ENCODE data around the gene TNFSF12.
A peak's percentile ranks its signal among the peaks of the same experiment; 100 is the strongest.

Gene TNFSF12

GRCh38 chr17:7544911-7545310, 3.9 kb upstream of the TNFSF12 start:
- no peak for DNase-seq (ENCODE audit: low spot score)

GRCh38 chr17:7549401-7550055, 670 bp downstream of the TNFSF12 start:
- DNase-seq (ENCODE audit: low spot score) = no peak

GRCh38 chr17:7550344-7550743, 1.5 kb downstream of the TNFSF12 start:
- no peak for DNase-seq (ENCODE audit: low spot score)

- DNase-seq (ENCODE audit: low spot score) = no peak
Measured at GRCh38 chr17:7551396-7551795, 2.5 kb downstream of the TNFSF12 start.

- DNase-seq (ENCODE audit: low spot score) = no peak
Measured at GRCh38 chr17:7552621-7553051, 3.8 kb downstream of the TNFSF12 start.

- DNase-seq (ENCODE audit: low spot score) = no peak
Measured at GRCh38 chr17:7553356-7553755, 4.5 kb downstream of the TNFSF12 start.

GRCh38 chr17:7555320-7555948, 6.6 kb downstream of the TNFSF12 start:
- DNase-seq (ENCODE audit: low spot score) = no peak

- DNase-seq (ENCODE audit: low spot score) = no peak
Measured at GRCh38 chr17:7556627-7557026, 7.8 kb downstream of the TNFSF12 start.

GRCh38 chr17:7557147-7557764, 8.4 kb downstream of the TNFSF12 start:
- no peak for DNase-seq (ENCODE audit: low spot score)

GRCh38 chr17:7557775-7558543, 9.1 kb downstream of the TNFSF12 start:
- peak; percentile 42 for DNase-seq (ENCODE audit: low spot score)

GRCh38 chr17:7558544-7559319, 9.9 kb downstream of the TNFSF12 start, which contains the start of gene TNFSF13:
TNFSF13 (plus strand) TSS chr17:7558750; CDS start chr17:7559040, 290 bp downstream.
- DNase-seq (ENCODE audit: low spot score) = no peak

- no peak for DNase-seq (ENCODE audit: low spot score)
Measured at GRCh38 chr17:7559320-7560171, 10.7 kb downstream of the TNFSF12 start.

GRCh38 chr17:7560172-7561027, 11.5 kb downstream of the TNFSF12 start:
- DNase-seq (ENCODE audit: low spot score) = no peak

- DNase-seq (ENCODE audit: low spot score) = peak; percentile 91
Measured at GRCh38 chr17:7561028-7561575, 12.2 kb downstream of the TNFSF12 start.

GRCh38 chr17:7561589-7562207, 12.8 kb downstream of the TNFSF12 start, which contains the start of gene SENP3:
SENP3 (plus strand) TSS chr17:7561919; CDS start chr17:7563077, 1,158 bp downstream.
- DNase-seq (ENCODE audit: low spot score) = peak; percentile 93

- no peak for DNase-seq (ENCODE audit: low spot score)
Measured at GRCh38 chr17:7562208-7562605, 13.3 kb downstream of the TNFSF12 start.

GRCh38 chr17:7563115-7563869, 14.4 kb downstream of the TNFSF12 start:
- no peak for DNase-seq (ENCODE audit: low spot score)

GRCh38 chr17:7569571-7569970, 20.7 kb downstream of the TNFSF12 start:
- DNase-seq (ENCODE audit: low spot score) = no peak

Measured in LoVo (cell line).